ENCODE measurements around the gene DNAJB6.
A peak's percentile ranks its signal among the peaks of the same experiment; 100 is the strongest.

Gene DNAJB6

DNA sequence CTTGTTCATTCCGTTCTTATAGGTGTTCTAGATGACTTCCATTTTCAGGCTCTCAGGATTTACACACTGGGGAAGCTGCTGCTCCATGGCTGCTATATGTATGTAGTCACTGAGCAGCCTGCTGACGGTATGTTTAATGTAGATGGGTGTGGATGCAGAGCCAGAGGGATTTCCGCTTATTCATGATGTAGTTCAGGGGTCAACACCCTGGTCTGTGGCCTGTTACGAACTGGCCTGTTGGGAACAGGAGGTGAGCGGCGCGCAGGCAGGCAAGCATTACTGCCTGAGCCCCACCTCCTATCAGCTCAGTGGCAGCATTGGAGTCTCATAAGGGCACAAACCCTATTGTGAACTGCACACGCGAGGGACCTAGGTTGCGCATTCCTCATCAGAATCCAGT, 33.9 kb downstream of the DNAJB6 start:
- DNase-seq, result no peak

DNA sequence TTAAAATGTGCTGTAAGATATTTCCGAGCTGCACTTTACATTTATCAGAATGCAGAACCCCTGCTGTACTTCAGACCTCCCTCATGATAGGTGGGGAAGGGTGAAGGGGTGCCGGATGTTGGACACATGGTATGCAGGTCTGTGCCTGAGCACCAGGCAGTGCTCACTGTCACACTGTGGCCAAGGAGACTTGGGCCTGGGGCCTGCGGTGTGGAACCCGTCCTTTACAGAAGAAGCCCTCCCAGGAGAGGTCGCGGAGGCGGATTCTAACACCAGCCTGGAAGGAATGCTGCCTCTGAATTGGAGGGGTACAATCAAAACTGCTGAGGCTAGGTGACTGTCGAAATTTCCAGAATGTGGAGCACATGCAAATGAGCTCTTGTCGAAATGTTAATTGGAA, 34.5 kb downstream of the DNAJB6 start:
- no peak for DNase-seq

DNA sequence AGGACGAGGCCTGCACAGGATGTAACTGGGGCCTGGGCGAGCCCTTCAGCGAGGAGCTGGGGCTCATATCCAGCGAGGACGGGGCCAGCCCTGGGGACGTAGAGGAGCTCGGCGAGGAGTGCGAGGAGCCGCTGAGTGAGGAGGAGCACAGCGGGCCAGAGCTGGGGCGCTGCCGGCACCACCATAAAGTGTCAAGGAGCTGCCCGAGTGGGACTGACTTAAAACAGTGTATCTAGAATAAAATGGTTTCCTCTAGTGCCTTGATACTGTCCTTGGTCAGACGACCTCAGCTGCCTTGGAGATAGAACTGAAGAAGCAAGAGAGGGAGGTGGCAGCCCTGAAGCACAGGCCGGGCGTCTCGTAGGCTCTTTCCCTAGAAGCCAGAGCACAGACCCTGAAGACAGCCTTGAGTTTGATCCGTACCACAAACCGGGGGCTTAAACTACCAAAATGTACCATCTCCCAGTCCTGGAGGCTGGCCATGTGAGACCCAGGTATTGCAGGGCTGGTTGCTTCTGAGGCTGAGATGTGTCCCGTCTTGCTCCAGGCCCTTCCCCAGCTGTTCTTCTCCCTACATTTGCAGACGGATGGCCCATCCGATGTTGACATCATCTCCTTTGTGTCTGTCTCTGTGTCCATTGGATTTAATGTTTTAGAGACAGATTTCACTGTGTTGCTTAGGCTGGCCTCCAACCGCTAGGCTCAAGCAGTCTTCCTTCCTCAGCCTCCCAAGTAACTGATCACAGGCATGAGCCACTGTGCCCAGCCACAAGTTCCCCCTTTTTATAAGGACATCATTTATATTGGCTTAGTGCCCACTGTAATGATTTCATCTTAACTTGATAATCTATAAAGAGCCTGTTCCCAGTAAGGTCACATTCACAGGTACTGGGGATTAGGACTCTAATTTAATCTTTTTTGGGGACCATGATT, 35.8 kb downstream of the DNAJB6 start:
- no peak for DNase-seq

- no peak for DNase-seq
Observed at GRCh38 chr7:157373493-157373892, 36.7 kb downstream of the DNAJB6 start.

- DNase-seq, result no peak
Observed at GRCh38 chr7:157375410-157375809, 38.6 kb downstream of the DNAJB6 start.

DNA sequence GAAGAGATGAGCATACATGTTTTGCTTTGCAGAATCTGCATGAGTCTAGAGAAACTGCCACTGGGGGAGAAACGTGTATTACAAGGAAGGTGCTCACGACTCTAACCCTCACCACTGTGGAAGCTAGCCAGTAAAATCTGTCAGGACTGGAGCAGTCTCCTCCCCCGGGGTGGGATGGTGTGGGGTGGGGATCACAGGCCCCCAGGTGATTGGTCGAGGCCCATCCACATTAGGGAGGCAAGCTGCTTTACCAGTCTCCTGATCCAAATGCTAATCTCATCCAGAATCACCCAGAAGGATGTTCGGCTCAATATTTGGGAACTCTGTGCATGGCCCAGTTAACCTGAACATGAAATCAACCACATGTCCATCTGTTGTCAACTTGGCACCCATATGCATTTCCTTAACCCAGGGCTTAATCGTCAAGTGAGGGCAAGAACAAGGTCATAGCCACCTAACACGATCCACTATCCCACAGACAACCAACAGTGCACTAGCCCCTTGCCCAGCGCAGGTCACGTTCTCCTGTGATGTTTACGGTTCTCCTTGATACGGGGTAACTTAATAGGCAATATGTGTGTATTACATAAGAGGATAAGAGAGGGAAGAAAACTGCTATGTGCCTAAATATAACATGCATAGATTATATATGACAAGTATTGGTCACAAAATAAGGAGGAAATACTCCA, 40.8 kb downstream of the DNAJB6 start:
- no peak for DNase-seq

DNA sequence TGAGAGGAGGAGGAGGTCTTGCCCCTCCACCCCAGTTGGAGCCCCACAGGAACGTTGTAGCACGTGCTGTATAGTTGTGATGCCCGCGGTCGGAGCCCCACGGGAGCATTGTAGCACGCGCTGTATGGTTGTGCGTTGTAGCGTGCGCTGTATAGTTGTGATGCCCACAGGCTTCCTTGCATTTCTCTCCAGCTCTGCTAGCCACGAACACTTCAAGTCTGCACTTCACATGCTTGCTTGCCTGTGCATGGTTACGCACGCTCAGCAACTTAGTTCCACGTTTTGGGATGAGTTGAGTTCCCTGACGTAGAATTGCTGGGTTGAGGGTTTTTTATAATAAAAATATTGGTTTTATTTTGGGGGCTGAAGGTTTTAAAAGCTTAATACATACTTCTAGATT, 41.6 kb downstream of the DNAJB6 start:
- DNase-seq, result no peak

DNA sequence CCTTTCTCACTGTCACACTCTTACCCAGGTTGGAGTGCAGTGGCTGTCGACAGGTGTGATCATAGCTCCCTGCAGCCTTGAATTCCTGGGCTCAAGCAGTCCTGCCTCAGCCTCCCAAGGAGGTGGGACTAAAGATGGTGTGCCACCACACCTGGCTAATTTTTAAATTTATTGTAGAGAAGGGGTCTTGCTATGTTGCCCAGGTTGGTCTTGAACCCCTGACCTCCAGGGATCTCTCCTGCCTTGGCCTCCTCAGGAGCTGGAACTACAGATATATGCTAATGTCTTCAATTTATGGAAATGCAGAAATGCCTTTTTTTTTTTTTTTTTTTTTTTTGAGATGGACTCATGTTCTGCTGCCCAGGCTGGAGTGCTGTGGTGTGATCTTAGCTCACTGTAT, 42.7 kb downstream of the DNAJB6 start:
- no peak for DNase-seq

DNA sequence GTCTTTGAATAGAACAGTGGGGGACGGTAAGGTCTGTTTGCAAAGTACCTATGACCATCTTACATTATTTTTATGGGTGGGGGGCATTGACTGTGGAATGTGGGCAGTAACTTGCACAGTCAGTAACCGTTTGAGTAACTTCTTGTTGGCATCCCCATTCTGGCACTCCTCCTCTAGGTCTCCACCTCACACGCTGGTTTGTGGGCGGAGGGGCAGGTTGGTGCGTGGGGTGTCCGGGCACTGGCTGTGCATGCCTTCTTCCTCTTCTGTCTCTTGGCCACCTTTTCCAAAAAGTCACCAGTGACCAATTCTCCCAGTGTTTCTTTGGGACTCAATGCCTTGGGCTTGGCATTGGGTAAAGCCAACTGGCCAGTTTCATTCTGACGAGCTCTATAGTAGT, 43.6 kb downstream of the DNAJB6 start:
- no peak for DNase-seq

- no peak for DNase-seq
Observed at GRCh38 chr7:157383868-157384267, 47.1 kb downstream of the DNAJB6 start.

- DNase-seq, result peak; percentile 46
Observed at GRCh38 chr7:157384301-157384700, 47.5 kb downstream of the DNAJB6 start.

GRCh38 chr7:157386979-157387800, 50.4 kb downstream of the DNAJB6 start:
- DNase-seq, result peak; percentile 80

- DNase-seq, result no peak
Observed at GRCh38 chr7:157388301-157388700, 51.5 kb downstream of the DNAJB6 start.

GRCh38 chr7:157389951-157390730, 53.3 kb downstream of the DNAJB6 start:
- DNase-seq, result peak; percentile 39

GRCh38 chr7:157391036-157391710, 54.4 kb downstream of the DNAJB6 start:
- DNase-seq, result no peak

- no peak for DNase-seq
Observed at GRCh38 chr7:157392256-157393037, 55.6 kb downstream of the DNAJB6 start.

DNA sequence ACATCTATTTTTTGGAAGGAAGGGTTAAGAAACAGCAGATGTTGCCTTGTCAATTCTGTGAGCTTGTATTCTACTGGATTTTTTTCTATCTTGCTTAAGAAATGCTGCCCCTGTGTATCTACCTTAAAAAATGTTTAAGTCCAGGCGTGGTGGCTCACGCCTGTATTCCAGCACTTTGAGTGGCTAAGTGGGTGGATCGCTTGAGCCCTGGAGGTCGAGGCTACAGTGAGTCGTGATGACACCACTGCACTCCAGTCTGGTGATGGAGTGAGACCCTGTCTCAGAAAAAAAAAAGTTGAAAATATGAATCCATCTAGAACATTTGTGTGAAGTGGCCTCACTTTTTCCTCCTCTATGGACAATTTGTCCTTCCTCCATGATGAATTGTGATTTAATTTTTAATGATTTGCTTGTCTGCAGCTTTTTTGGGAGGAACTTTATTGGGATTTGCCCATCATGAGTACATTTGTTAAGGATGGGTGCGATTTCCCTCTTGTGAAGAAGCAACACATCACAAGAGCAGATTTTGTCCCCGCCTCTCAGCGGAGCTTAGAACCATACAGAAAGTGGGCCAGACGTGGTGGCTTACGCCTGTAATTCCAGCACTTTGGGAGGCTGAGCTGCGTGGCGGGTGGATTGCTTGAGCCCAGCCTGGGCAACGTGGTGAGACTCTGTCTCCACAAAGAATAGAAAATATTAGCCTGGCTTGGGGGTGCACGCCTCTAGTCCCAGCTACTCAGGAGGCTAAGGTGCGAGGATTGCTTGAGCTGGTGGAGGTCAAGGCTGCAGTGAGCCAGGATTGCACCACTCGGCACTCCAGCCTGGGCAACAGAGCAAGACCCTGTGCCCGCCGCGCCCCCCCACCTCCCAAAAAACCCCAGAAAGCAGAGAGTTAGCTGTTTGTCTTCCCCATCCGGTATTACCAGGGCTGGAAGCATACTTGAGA, 57.7 kb downstream of the DNAJB6 start:
- DNase-seq, result peak; percentile 38

- DNase-seq, result no peak
Observed at GRCh38 chr7:157395206-157395605, 58.4 kb downstream of the DNAJB6 start.

DNA sequence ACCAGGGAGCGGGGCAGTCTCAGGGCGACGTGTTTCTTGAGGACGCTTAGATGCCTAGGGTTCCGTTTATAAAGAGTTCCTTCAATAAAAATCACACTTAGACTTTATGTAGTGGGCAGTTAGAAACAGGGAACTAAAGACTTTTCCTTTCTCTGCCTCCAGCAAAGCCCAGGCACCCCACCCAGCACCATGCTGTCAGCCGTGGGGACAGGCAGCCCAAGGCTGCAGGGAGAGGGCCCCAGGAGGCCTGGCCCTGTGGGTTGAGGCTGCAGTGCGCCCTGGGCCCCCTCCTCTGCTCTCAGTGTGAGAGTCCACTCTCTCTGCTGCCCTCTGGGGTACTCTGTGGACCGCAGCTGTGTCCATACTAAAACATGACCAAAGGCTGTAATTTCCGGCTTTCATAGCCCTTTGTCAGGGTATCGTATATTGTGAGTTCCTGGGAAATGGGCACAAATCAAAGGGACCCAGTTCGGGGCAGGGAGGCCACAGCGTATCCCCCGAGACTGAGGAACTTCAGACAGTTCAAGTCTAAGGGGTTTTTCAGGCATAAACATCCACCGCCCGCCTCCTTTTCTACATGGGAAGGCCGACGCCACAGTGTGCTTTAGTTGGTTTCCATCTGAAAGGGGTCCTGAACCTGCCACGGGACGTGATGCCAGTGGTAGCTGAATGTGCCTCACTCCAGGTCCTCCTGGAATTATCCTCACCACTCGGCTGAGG, 59.7 kb downstream of the DNAJB6 start:
- no peak for DNase-seq
